ENCODE results near the gene S100A16.

DNA sequence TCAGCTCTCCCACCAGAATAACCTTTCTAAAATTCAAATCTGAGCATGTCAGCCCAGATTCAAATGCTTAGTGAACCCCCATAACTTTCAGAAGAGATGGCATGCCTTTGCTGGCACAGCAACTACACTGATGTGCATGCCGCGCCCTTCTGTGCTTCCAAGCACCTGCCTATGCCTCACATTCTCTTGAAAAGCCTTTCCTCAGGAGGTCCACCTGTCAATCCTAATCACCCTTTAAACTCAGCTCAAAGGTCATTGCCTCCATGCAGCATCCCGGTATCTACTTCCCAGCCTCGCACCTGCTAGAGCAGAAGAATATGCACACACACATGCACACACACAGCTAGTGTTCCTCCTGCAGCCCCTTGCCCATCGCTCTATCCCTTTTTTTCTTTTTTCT is 42.1 kb downstream of the S100A16 start:
- no peak for TF ChIP-seq POLR2A (IDR thresholded peaks at IDR 0.05)
- TF ChIP-seq, protein P1, sequence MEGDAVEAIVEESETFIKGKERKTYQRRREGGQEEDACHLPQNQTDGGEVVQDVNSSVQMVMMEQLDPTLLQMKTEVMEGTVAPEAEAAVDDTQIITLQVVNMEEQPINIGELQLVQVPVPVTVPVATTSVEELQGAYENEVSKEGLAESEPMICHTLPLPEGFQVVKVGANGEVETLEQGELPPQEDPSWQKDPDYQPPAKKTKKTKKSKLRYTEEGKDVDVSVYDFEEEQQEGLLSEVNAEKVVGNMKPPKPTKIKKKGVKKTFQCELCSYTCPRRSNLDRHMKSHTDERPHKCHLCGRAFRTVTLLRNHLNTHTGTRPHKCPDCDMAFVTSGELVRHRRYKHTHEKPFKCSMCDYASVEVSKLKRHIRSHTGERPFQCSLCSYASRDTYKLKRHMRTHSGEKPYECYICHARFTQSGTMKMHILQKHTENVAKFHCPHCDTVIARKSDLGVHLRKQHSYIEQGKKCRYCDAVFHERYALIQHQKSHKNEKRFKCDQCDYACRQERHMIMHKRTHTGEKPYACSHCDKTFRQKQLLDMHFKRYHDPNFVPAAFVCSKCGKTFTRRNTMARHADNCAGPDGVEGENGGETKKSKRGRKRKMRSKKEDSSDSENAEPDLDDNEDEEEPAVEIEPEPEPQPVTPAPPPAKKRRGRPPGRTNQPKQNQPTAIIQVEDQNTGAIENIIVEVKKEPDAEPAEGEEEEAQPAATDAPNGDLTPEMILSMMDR (IDR thresholded peaks at IDR 0.05): no peak

Measured in body of pancreas (tissue), 4 donors.